22Rv1 (cell line): ENCODE measurements around the gene KHDRBS2.

Source experiments
- H3K27ac ChIP-seq: fragments of 450-650 bp; 2 replicates; pipeline ENCODE4 v1.5.1; 2017
- CTCF ChIP-seq: fragments of 450-650 bp; IDR thresholded peaks from 2 replicates; pipeline ENCODE4 v1.5.1; 2017; ENCODE audit warnings: mild to moderate bottlenecking
- ZFX ChIP-seq: fragments of 450-650 bp; IDR thresholded peaks from 2 replicates; pipeline ENCODE4 v1.6.1; 2017; ENCODE audit warnings: antibody characterized with exemption, borderline replicate concordance

KHDRBS2 gene

GRCh38 chr6:61675734-61676133 lies 610.3 kb downstream of the KHDRBS2 start:
- H3K27ac ChIP-seq: no peak overlapping the region
- TF ChIP-seq CTCF: no peak
- no peak for TF ChIP-seq ZFX

- H3K27ac ChIP-seq: no peak overlapping the region
- TF ChIP-seq CTCF: no peak
- no peak for TF ChIP-seq ZFX
These were observed 636.2 kb downstream of the KHDRBS2 start for GRCh38 chr6:61649845-61650244.

GRCh38 chr6:61640463-61640862 lies 645.6 kb downstream of the KHDRBS2 start:
- TF ChIP-seq CTCF (no peak), ZFX (no peak)
- H3K27ac ChIP-seq: no peak overlapping the region
